Colonic mucosa (tissue), 4 donors: ENCODE data around the gene SENP1. TPM values are rescaled to one million over a fixed set of nuclear protein-coding genes. Genes with fewer than 3 reads are reported as not detected.

Source experiments
- DNase-seq: peaks from one replicate; pipeline ENCODE4 v3.0.0-alpha.2; 2020
- H3K27ac ChIP-seq: fragments of 200-600 bp; one replicate; pipeline ENCODE4 v1.8.0; 2021
- H3K27me3 ChIP-seq: fragments of 200-600 bp; one replicate; pipeline ENCODE4 v1.8.0; 2021
- H3K36me3 ChIP-seq: fragments of 200-600 bp; one replicate; pipeline ENCODE4 v1.8.0; 2021
- H3K4me1 ChIP-seq: fragments of 200-600 bp; one replicate; pipeline ENCODE4 v1.8.0; 2021; ENCODE audit warnings: mild to moderate bottlenecking
- H3K4me3 ChIP-seq: fragments of 200-600 bp; one replicate; pipeline ENCODE4 v1.8.0; 2021
- H3K9ac ChIP-seq, 2 donors: one replicate each; pipeline ENCODE4 v1.7.0; 2013; ENCODE audit warnings: control low read depth in 2 of 2, low read depth in 2 of 2, low read length in 2 of 2
- H3K9me3 ChIP-seq: fragments of 200-600 bp; one replicate; pipeline ENCODE4 v1.8.0; 2021
- intact Hi-C: fragments of 100-400 bp; cut with DNase I; formaldehyde crosslinking; loops from one replicate; pipeline ENCODE4 v1.14.1; 2022
- total RNA-seq, 2 donors: library from RNA; stranded (reverse); fragmentation: NEBNext Ultra II Directional in 1 of 2; extraction: Animal tissue kit (Norgen Biotek cat#: 25700) in 1 of 2; gene quantifications; one replicate each; pipeline ENCODE4 v1.2.1, GENCODE V29; 2021
- TF ChIP-seq, protein P1 (sequence below): fragments of 200-600 bp; IDR thresholded peaks from one replicate; pipeline ENCODE4 v1.8.0; 2022; ENCODE audit warnings: antibody characterized with exemption, mild to moderate bottlenecking
- donor health status: healthy.
- donor health status: DM: no; HTN: no; CAD: no.
- donor health status: DM: no; HTN: no; CAD: no.

Gene SENP1
- total RNA-seq, 2 donors from 2014 or later, result 14.9 to 16.8 TPM

DNA sequence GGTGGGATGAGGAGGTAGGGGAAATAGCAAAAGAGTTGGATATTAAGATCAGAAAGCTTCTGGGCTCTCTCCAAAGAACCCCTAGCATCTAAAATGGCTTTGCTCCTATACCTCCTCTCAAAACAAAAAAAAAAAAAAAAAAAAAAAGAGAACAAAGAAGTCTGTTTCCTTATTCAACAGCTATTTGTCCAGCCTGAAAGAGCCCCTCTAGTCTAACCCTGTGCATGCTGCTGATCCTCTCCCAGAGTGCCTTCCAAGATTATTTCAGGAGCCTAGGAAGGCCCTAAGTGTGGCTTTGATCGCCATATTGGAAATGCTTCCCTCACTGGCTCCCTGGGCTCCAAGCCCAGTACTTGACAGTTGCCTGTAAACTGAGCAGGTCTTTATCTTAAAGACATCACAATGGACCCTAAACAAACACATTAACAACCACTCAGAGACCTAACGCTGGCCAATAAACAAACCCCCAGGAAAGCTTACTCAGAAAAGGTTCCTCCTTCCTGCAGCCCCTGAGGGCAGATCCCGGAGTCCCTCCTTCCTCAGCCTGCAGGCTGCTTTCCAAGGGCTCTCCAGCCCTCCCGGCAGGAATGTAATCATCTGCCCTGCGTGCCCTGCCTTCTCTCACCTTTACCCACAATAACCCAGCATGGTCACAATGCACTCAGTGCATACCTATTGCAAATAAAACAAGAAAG is 84.2 kb downstream of the SENP1 start:
- Histone ChIP-seq H3K27me3 (no peaks in the 10 kb centered on the region), H3K4me1 (no peaks in the 10 kb centered on the region), H3K36me3 (no peaks in the 10 kb centered on the region), H3K9me3 (no peaks in the 10 kb centered on the region), H3K4me3 (no peak overlapping the region), H3K9ac (no peak overlapping the region), H3K27ac (no peak overlapping the region)
- intact Hi-C loops, result no loop called here
- peak; percentile 56 for DNase-seq
- TF ChIP-seq, protein P1, sequence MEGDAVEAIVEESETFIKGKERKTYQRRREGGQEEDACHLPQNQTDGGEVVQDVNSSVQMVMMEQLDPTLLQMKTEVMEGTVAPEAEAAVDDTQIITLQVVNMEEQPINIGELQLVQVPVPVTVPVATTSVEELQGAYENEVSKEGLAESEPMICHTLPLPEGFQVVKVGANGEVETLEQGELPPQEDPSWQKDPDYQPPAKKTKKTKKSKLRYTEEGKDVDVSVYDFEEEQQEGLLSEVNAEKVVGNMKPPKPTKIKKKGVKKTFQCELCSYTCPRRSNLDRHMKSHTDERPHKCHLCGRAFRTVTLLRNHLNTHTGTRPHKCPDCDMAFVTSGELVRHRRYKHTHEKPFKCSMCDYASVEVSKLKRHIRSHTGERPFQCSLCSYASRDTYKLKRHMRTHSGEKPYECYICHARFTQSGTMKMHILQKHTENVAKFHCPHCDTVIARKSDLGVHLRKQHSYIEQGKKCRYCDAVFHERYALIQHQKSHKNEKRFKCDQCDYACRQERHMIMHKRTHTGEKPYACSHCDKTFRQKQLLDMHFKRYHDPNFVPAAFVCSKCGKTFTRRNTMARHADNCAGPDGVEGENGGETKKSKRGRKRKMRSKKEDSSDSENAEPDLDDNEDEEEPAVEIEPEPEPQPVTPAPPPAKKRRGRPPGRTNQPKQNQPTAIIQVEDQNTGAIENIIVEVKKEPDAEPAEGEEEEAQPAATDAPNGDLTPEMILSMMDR, result no peak

DNA sequence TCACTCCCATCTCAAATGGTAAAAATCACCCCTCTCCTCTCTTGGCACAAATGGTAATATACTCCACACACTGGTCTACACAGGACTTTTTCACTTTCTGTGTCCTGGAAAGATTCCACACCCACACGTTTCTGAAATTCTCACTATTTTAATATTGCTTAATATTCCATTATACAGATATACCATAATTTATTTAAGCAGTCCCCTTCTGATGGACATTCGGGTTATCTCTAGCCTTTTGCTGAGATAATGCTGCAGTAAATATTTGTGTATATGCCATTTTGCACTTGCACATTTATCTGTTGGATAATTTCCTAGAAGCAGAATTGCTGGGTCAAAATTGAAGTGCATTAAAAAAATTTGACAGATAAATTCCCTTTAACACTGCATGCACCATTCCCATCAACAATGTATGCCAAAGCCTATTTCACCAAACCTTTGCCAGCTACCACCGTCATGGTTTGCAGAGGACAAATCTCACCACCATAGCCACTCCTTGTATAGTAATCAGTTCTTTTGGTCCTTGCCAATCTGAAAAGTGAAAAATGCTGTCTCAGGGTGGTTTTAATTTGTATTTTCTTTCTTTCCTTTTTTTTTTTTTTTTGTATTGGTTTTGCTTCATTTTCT is 86.1 kb downstream of the SENP1 start:
- intact Hi-C loops, result no loop called here
- TF ChIP-seq, protein P1, result no peak
- no peak overlapping the region for H3K4me3 ChIP-seq
- no peaks in the 10 kb centered on the region for H3K4me1 ChIP-seq
- no peaks in the 10 kb centered on the region for H3K36me3 ChIP-seq
- no peaks in the 10 kb centered on the region for H3K9me3 ChIP-seq
- DNase-seq, result no peak
- no peak overlapping the region for H3K9ac ChIP-seq
- H3K27me3 ChIP-seq, result no peaks in the 10 kb centered on the region
- no peak overlapping the region for H3K27ac ChIP-seq

DNA sequence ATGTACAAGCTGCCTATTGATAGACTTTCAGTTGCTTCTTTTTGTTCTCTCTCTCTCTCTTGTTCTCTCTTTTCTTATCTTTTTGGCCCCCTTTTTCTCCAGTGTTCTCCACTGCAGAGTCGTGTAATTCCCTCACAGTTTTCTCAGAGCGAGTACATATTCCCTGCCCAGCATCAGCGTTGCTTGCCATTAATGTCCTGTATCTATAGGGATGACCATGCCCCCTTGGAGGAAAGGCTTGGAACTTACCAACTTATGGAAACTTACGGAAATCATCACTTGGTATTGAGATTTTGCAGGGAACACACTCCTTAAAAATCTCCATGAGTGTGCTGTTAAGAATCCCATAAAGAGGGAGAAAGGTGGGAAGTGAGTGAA is 87.3 kb downstream of the SENP1 start:
- H3K27me3 ChIP-seq, result no peaks in the 10 kb centered on the region
- TF ChIP-seq, protein P1, result no peak
- no peak overlapping the region for H3K27ac ChIP-seq
- H3K4me3 ChIP-seq, result no peak overlapping the region
- H3K9me3 ChIP-seq, result no peaks in the 10 kb centered on the region
- no peaks in the 10 kb centered on the region for H3K4me1 ChIP-seq
- intact Hi-C loops, result no loop called here
- DNase-seq, result no peak
- no peak overlapping the region for H3K9ac ChIP-seq
- no peaks in the 10 kb centered on the region for H3K36me3 ChIP-seq

DNA sequence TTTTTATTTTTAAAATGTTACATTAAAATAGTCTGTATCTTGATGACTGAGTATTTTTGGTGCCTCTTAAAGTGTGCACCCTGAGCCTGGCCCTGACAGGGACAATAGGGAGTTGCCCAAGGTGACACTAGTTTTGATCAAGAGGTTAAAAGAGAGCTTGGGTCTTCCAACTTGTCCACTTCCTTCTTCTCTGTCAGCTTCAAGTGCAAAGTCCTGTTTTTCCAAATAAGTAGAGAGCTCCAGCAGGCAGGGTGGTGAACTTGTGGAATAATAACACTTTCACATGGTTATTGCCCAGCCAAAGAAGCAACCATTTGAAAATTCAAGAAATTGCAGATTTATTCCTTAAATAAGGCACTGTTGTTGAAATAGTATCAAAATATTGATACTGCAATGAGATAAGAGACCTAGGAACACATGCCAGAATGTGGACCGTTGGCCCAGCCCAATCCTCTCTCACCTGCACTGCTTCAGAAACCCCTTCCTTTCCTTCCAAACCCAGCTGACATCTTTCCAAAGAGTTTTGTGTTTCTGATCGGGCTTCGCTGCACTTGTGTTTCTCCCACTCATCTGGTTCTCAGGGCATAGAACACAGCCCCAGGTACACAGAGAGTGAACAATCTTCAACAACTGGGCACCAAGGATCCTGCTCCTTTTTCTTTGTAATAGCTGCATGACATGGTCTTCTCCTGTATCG is 87.8 kb downstream of the SENP1 start:
- intact Hi-C loops, result no loop called here
- H3K4me3 ChIP-seq, result no peak overlapping the region
- no peaks in the 10 kb centered on the region for H3K9me3 ChIP-seq
- DNase-seq, result no peak
- TF ChIP-seq, protein P1, result no peak
- no peaks in the 10 kb centered on the region for H3K36me3 ChIP-seq
- H3K9ac ChIP-seq, result no peak overlapping the region
- H3K27me3 ChIP-seq, result no peaks in the 10 kb centered on the region
- no peak overlapping the region for H3K27ac ChIP-seq
- H3K4me1 ChIP-seq, result no peaks in the 10 kb centered on the region

- intact Hi-C loops, result no loop called here
- H3K4me3 ChIP-seq, result no peak overlapping the region
- TF ChIP-seq, protein P1, result no peak
- no peaks in the 10 kb centered on the region for H3K4me1 ChIP-seq
- H3K36me3 ChIP-seq, result no peaks in the 10 kb centered on the region
- no peak for DNase-seq
- H3K27me3 ChIP-seq, result no peaks in the 10 kb centered on the region
- H3K9ac ChIP-seq, result no peak overlapping the region
- no peak overlapping the region for H3K27ac ChIP-seq
- H3K9me3 ChIP-seq, result no peaks in the 10 kb centered on the region
These were observed 88.4 kb downstream of the SENP1 start for GRCh38 chr12:48017496-48017895.
